ENCODE measurements around the gene NCOA5.

Gene NCOA5

GRCh38 chr20:46089417-46090388, at the start of gene NCOA5:
TSS of gene NCOA5 (minus strand) at chr20:46089962. CDS start at chr20:46079424, 10,538 bp downstream.
- DNase-seq: peak; percentile 98

- DNase-seq: peak; percentile 67
Observed at GRCh38 chr20:46139266-46139889, 49.6 kb upstream of the NCOA5 start.

GRCh38 chr20:46137816-46138215, 48.1 kb upstream of the NCOA5 start:
- no peak for DNase-seq

- DNase-seq: no peak
Observed at GRCh38 chr20:46135856-46136633, 46.3 kb upstream of the NCOA5 start.

- DNase-seq: no peak
Observed at GRCh38 chr20:46134716-46135115, 45.0 kb upstream of the NCOA5 start.

- DNase-seq: no peak
Observed at GRCh38 chr20:46133886-46134654, 44.3 kb upstream of the NCOA5 start.

- DNase-seq: peak; percentile 88
Observed at GRCh38 chr20:46132705-46133120, 43.0 kb upstream of the NCOA5 start.

- no peak for DNase-seq
Observed at GRCh38 chr20:46131396-46131795, 41.6 kb upstream of the NCOA5 start.

GRCh38 chr20:46130534-46130933, 40.8 kb upstream of the NCOA5 start:
- no peak for DNase-seq

GRCh38 chr20:46129955-46130481, 40.3 kb upstream of the NCOA5 start:
- DNase-seq: no peak

- peak; percentile 72 for DNase-seq
Observed at GRCh38 chr20:46128310-46129151, 38.8 kb upstream of the NCOA5 start.

- no peak for DNase-seq
Observed at GRCh38 chr20:46127396-46128010, 37.7 kb upstream of the NCOA5 start.

GRCh38 chr20:46126440-46127056, 36.8 kb upstream of the NCOA5 start:
- DNase-seq: no peak

GRCh38 chr20:46123482-46124245, 33.9 kb upstream of the NCOA5 start:
- DNase-seq: no peak

- DNase-seq: no peak
Observed at GRCh38 chr20:46122516-46123481, 33.0 kb upstream of the NCOA5 start.

- no peak for DNase-seq
Observed at GRCh38 chr20:46122071-46122470, 32.3 kb upstream of the NCOA5 start.

GRCh38 chr20:46121184-46121930, 31.6 kb upstream of the NCOA5 start:
- no peak for DNase-seq

All from retina (tissue), 1 donor.